ENCODE results near the gene FAM162A.

Gene FAM162A

DNA sequence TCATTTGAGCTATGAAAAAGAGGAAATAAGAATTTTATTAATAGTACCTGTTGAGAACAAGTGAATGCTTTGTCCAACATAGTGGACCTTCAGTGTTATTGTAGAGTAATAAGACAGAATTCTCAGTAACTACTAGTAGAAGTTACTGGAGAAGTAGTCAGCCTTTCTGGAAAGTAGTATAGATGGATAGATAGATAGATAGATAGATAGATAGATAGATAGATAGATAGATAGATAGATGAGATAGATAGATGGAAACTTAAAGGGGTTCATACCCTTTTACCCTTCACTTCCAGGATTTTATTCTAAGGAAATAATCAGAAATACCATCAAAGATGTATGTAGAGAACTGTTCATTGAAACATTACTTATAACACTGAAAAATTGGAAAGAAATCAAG is 5.2 kb downstream of the FAM162A start:
- no peak for DNase-seq

DNA sequence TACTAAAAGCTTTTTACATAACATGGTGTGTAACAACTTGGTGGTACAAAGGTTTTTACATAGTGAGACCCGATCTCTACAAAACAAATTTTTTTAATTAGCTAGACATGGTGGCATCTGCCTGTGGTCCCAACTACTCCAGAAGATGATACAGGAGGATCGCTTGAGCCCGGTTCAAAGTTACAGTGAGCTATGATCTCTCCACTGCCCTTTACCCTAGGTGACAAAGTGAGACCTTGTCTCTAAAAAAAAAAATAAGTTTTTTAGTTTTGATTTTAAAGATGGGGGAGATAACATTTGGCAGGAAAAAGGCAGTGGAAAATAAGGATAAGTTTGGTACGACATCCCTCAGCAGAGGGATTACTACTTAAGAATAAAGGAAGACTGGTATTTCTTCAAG is 5.9 kb downstream of the FAM162A start:
- DNase-seq: no peak

DNA sequence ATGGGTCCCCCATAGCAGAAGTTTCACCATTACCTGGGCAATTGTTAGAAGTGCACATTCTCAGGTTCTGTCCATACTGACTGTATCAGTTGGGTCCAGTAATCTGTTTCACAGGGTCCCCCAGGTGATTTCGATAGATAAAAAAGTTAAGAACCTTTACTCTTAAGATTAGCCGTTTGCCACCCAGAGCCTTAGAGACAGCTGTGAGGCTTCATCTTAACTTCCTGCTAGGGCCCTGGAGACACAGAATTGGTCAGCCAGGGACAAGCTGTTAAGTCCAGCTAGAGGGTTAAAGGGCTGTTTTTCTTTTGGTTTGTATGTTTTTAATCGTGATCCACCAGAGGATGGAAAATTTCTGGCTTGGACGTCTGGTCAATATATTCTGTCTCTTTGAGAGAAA is 6.7 kb downstream of the FAM162A start:
- no peak for DNase-seq

DNA sequence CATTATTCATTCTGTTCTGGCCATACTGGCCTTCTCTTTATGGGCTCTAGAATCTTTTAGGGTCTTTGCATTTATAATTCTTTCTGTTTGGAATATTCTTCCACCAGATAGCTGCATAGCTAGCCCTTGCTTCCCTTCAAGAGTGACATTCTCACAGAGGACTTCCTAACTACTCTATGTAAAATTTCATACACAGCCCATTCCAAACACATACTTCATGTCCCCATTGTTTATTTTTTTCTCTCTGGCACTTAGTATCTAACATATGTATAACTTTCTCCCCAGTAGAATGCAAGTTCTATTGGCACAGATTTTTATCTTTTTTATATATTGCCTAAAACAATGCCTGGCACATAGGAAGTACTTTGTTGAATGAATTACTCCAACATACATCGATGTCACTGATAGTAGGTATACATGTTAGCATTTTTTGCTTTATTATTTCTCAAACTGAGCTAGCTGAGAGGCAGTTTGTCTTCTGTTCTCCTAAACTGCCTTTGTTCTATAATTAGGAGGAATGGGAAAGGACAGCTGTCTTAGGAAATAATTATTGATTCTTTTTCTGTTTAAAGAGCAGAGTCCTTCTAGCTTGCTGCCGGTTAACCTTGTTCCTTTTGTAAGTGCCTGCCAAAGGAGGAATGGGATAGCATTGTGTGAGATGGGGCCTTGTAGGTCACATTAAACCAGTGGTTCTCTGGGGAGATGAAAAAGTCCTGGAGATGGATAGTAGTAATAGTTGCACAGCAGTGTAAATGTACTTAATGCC is 7.9 kb downstream of the FAM162A start:
- DNase-seq: no peak

DNA sequence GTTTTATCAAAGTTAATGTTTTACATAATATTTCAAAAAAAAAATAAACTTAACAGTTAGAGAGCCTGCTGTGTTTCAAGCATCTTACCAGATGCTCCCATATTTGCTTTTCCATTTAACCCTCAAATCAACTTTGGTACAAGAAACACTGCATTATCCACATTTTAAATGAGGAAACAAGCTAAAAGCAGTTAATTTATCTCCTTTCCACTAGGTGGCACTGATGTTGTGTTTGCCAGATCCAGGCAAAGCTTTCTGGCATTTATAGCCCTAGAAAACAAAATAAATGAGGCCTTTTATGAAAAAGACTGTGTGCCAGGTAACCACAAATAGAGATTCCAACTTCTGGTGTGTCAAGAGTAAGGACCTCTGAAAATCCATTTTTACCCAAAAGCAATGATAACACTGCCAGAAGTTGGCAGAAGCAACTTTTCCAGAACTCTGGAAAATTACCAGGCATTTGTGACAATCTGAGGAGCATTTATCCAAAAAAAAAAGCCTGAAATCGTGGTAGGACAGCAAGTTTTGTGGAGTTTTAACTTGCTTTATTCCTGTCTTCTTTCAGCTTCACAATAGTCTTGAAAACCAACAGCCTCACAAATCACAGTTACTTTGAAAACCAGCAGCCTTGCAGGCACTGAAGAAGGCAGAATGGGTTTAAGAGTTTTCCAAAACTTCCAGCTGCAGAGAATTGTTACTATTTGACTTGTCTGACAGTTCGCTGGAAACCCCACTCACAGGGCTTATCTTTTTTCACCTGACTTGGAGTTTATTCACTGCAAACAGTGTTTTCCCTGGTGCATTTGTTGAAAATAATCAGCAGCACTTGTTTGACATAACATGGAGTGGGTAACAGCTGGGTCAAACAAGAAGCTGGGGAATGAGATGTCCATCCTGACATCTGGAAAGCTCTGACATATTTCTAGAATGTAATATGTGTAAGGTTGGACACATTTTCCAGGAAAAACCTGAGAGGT is 9.2 kb downstream of the FAM162A start:
- no peak for DNase-seq

DNA sequence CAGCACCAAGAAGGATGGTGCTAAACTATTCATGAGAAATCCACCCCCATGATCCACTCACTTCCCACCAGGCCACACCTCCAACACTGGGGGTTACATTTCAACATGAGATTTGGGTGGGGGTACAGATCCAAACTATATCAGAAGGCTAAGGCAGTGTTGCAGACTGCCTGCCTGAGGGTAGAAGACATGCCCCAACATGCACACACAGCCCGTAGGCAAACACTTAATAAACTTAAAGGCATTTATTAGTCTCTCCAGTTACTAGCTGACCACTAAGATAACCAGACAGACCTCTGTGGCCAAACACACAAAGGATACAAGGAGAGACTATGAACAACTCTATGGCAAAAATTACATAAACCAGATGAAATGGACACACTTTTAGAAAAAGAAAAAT is 10.2 kb downstream of the FAM162A start:
- no peak for DNase-seq

DNA sequence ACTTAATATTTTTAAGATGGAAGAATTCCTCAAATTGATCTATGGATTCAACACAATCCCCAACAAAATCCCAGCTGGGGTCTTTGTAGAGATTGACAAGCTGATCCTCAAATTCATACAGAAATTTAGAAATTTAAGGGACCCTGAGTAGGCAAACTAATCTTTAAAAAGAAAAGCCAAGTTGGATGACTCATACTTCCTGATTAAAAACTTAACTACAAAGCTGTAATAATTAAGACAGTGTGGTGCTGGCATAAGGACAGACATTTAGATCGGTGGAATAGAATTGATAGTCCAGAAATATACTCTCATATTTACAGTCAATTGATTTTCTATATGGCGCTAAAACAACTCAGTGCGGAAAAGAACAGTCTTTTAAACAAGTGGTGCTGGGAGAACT is 11.6 kb downstream of the FAM162A start:
- no peak for DNase-seq

DNA sequence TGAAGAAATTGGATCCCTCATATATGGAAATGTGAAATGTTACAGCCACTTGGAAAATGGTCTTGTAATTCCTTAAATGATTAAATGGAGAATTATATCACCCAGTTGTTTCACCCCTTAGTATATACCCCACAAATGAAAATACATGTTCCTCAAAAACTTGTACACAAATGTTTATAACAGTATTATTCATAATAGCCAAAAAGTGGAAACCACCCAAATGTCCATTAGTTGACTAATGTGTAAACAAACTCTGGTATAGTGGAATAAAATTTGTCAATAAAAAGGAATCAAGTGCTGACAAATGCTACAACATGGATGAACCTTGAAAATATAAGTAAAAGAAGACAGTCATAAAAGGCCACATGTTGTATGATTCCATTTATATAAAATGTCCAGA is 12.5 kb downstream of the FAM162A start:
- no peak for DNase-seq

DNA sequence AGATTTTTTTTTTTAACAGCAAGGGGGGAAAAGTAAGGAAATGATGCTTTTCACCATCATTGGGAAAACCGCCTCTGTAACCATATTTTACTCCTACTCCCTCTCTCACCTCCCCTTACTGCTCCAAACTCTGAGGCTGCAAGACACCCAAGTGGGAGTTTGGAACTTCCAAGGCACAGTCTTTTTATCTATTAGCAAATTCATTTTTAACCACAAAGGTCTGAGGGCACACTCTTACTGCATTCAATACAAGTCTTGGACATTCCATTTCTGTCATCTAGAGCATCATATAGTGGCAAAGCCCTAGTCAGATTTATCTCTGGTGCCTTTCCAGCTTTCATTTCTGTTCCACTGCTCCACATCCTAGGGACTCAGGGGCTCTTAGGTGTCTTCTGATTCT is 13.2 kb downstream of the FAM162A start:
- DNase-seq: no peak

DNA sequence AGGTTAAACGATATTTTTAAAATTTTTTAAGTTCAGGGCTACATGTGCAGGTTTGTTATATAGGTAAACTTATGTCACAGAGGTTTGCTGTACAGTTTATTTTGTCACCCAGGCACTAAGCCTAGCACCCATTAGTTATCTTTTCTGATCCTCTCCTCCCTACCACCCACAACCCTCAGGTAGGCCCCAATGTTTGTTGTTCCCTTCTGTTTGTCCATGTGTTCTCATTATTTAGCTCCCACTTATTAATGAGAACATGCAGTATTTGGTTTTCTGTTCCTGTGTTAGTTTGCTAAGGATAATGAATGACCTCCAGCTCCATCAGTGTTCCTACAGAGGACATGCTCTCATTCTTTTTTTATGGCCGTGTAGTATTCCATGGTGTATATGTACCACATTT is 14.9 kb downstream of the FAM162A start:
- DNase-seq: no peak

DNA sequence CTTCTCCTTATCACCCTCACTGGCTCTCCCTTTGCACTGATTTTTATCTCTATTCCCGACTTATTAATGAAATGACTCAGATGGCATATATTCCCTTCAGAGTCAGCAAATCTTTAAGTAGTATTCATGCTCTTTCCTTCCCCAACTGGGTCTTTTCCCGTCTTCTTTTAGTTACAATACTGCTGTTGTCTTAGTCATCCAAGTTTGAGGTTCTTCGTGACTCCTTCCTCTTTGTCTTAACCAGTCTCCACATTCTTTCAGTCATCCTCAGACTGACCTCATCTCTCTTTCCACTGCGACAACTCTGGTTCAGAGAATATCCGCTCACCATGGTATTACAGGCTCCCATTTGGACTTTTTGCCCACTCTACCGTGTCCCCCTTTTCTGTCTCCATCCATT is 19.5 kb downstream of the FAM162A start:
- no peak for DNase-seq

DNA sequence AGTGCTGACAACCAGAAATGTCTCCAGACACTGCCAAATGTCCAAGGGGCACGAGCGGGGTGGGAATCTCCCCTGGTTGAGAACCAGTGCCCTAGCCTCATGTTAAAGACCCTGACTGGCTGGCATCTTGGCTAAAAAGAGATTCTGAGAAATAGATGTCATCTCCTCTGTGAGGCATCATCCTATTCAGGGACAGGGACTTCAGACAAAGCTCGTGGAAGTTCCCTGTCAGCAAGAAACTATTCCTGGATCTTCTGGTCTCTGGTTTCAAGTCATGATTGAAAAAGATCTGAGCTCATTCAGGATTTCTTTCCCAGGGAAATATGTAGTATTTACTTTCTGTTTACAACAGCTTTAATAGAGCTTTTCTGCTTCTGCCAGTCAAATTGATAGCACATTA is 21.0 kb downstream of the FAM162A start:
- DNase-seq: no peak

DNA sequence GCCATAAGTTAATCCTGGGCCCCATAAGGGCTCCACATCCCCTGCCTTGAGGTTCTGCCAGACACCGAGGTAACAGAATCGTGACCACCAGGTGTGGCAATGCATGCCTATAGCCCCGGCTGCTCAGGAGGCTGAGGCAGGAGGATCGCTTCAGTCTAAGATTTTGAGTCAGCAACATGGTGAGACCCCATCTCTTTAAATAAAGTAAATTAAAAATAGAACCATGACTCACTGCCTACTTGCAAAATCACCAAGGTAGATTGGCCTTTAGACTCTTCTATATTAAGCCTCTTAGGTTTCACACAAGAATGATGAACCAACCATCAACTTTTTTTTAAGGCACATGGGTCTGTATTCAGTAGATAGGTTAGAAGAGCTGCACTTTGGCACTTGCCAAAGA is 22.2 kb downstream of the FAM162A start:
- DNase-seq: no peak

DNA sequence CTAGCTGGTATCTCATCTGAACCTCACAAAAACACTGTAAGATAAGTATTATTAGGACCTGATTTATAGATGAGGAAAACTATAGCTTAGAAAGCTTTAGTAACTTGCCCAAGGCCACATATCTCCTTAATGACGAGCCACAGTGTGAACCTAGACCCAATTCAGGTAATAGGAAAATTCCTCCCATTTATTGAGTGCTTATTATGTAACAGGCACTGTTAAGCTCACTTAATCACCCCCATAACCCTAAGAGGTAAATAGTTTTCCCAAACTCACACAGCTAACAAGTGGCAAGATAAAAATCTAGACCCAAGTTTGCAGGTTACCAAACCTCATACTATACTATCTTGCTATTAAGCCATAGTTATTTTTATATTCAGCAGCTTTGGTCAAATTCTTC is 24.0 kb downstream of the FAM162A start:
- DNase-seq: no peak

DNA sequence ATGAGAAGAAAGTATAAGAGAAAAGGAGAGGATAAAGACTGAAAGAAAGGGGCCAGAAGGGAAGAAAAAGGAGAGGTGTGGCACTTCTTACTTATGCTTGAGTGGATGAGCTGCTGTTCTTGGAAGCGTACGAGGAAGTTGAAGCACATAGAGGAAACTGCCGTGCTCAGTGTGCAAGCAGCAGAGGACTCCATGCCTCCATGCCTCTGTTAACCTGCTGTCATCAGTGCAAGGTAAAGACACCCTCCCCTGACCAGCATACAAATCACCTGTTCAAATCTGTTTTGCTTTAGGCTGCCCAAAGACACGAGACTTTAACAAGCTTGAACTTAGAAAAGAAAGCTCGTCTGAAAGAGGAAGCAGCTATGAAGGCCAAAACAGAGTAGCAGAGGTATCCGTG is 25.5 kb downstream of the FAM162A start:
- no peak for DNase-seq

DNA sequence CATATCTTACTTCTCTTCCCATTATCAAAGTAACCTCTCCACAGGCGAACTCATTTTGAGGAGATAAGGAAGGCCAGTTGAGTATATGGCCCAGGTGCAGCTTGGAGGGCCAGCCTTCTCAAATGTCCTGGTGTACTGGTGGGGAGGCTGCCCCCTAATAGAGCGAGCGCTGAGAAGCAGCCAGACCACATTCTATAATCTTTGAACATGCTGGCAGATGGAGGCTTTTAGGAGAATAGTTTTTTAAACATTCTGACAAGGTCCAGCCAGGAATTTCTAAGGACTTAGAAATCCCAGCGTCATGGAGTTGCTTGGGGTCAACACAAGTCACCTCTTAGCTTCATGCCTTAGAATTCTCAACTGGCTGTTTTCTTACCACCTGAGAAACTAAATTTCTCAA is 26.1 kb downstream of the FAM162A start:
- no peak for DNase-seq

DNA sequence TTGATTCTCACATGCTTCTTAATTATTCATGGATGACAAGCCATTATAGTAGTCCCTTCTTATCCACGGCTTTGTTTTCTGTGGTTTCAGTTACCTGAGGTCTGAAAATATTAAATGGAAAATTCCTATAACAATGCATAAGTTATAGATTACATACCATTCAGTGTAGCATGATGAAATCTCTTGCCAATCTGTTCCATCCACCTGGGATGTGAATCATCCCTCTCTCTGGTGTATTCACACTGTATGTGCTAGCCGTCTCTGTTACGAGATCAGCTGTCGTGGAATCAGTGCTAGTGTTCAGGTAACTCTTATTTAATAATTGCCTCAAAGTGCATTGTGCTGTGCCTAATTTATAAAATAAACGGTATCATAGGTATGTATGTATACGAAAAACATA is 26.7 kb downstream of the FAM162A start:
- DNase-seq: no peak

DNA sequence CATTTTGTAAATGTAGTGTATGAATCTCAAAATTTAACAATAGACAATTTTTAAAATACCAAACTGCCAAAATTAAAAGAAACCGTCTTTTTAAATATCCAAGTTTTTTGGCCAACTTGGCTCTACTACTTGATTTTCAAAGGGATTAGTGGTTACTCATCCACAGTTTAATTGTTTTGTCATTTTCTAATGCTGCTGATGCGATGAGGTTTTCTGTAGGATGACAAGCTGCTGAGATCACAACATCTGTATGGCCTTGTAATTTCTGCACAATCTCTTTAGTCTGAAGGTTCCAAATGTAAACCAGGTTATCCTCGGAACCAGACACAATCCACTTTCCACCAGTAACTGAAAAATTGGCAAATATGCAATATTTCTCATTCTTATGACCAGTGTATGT is 30.4 kb downstream of the FAM162A start:
- DNase-seq: no peak

DNA sequence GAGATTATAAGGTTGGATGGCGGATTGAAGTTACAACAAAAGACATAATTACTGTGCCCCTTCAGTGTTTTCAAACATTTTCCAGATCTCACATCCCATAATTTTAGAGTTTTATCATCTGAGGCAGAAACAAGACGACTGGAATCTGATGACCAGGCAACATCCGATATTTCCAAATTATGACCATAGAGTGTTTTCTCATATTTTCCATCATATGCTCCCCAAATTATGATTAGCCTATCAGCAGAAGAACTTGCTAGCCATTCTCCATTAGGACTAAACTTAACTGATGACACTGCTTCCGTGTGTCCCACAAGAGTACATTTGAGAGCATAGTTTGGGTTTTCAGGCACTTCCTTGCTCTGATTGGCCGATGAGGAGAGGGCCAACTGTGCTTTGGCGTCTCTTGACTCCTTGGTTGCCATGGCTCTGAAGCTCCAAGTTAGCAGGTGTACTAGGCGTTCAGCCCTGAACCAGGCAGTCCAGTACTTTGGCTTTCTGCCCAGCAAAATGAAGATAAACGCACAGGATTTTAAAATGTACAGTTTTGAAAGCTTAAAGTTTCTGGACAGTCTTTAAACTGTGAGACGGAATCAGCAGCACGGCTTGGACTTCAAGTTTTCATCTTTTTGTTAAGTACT is 31.2 kb downstream of the FAM162A start:
- DNase-seq: peak; percentile 30 to 31

DNA sequence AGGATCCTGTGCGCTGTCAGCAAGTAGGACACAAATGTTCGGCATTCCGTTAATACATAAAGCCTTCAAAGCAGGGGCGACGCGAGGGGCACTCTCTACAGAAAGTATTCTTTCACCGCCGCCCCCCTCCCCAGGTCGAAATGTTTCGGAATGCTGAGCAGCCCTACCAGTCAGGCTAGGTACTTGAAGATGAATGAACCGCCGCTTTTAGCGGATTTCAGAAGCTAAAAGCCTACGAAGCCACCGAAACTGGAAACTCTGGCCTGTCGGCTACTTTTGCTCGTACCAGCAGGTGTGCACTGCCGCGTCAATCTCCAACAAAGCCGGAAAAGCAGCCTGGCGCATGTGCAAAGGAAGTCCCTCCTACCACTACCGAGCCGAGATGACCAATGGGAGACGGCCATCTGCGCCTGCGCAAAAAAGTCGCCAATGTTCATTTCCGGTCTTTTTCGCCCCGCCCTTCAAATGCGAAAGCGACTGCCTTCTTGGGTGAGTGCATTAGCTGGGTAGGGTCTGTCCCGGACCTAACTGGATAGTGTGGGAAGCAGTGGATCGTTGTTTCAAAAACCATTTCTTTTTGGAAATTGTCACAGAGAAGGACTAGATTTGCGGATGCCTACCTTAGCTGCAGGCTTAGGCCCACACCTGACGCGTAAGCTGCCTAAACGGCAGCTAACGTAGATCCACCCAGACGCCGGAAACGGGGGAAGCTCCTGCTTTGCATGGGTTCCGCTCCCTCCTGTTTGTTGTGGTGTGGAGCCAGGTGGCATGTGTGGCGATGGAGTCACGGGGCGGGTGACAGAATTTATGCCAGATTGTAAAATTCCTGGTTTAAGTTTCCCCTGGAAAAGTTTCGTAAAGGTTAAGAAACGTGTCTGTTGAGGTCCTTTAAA is 32.0 kb downstream of the FAM162A start, which contains the start of gene WDR5B:
Gene WDR5B, minus strand, starts transcription at position 301 of the 893 bp plus-strand sequence. CDS start 534 bp downstream, outside the sequence.
- peak; percentile 98 for DNase-seq

DNA sequence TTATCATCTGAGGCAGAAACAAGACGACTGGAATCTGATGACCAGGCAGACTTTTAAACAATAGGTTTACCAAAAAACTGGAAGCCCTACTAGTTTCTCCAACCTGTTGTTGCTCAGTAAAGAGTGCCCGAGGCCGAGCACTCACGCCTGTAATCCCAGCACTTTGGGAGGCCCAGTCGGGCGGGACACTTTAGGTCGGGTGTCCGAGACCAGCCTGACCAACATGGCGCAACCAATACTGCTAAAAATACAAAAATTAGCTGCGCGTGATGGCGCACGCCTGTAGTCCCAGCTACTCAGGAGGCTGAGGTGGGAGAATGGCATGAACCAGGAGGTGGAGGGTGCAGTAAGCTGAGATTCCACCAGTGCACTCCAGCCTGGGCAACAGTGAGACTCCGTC is 33.0 kb downstream of the FAM162A start:
- DNase-seq: no peak

DNA sequence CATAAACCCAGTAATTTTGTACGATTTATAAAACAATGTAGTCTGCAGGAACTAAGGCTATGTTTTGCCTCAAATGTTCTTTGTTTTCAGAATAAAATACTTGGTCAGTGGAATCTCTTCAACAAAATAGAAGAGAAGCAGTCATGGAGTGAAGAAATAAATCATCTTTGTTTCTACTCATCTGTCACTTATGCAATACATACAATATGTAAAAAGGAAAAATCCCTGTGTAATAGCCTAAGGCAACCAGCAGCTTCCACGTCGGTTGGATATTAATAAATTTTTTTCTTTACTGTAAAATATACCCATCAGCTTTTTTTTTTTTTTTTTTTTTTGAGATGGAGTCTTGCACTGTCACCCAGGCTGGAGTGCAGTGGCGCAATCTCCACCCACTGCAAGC is 37.1 kb downstream of the FAM162A start:
- DNase-seq: no peak

DNA sequence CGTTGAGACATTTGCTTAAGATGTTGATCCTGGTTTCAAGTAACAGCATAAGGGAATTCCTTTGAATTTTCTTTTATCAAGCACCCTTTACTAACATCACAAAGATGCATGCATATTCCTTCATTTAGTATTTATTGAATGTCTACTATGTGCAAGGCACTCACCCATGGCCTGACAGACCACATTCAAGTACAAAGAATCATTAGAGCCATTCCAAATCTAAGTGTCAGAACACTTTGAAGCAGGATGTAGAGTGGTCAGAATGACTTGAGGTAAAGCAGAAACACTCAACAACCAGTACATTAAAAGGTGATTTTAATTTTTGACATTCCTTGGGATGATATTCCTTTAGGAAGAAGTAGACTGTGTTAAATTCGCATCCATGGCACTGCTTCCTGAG is 37.9 kb downstream of the FAM162A start:
- no peak for DNase-seq
